GM18951 (cell line): ENCODE data around the gene SPATA31E1.

Source experiments
- POLR2A ChIP-seq: IDR thresholded peaks from 4 replicates; pipeline ENCODE4 v1.6.1; 2011; ENCODE audit warnings: mild to moderate bottlenecking; ENCODE audit not compliant: insufficient read length, insufficient read depth; ENCODE audit errors: extremely low read depth
- in situ Hi-C: fragments of 300-500 bp; cut with MboI; formaldehyde crosslinking; loops from one replicate; pipeline ENCODE4 v1.12.0; 2022; ENCODE audit warnings: low sequenced_read_pairs, mixed read lengths, inconsistent platforms; ENCODE audit not compliant: unreplicated experiment

Gene SPATA31E1

DNA sequence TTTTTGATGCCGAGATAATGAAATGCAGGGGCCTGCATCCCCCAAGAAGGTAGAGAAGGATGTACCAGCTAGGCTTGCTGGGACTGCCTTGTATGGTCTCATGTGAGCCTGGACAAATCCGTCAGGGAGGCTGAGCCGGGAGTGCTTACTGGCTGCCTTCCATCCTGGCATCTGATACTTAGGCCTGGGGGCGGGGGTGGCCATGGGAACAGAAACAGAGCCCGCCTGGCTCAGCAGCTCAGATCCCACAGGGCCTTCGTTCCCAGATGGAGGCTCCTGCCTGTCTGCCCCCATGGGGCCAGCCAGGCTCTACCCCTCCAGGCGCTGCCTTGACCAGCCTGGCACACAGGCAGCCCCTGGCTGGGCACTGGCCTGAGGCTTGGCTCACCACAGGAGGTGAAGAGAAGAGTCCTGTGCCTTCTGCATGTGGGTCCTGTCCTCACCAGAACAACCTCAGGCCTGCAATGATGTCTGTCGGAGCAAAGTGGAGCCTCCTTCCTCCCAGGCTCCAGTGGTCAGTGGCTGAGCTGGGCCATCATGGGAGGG lies 10.5 kb upstream of the SPATA31E1 start:
- TF ChIP-seq POLR2A: no peak
- in situ Hi-C loops: no loop called here

DNA sequence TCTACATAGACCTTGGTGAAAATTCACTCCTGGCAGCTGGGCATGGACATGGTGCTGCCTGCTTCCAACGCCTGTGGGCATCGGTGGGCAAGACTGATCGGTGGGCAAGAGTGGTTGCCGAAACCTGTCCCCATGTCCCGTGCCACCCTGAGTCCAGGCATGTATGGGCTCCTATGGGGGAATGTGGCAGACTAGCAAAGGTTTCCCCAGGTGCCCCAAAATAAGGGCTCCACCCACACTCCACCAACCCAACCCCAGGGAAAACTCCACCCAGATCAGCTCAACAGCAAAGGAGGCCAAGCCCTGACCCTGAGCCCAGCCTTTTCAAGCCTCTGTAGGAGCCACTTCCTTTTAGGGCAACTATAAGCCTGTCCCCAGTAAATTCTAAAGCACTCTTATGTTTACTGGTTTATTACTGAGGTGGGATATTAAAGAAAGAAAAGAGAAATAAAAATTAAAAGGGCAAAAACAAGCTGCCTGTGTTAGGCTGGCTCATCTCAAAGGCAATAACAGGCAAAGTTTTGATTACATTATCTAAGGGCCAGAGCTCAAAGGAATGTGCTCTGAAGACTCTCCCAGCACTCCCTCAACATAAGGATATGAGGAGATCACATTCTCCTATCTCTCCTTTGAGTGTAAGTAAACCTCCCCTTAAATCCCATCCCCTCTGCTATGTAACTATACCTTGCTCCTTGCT lies 8.9 kb upstream of the SPATA31E1 start:
- in situ Hi-C loops: no loop called here
- TF ChIP-seq POLR2A: no peak

DNA sequence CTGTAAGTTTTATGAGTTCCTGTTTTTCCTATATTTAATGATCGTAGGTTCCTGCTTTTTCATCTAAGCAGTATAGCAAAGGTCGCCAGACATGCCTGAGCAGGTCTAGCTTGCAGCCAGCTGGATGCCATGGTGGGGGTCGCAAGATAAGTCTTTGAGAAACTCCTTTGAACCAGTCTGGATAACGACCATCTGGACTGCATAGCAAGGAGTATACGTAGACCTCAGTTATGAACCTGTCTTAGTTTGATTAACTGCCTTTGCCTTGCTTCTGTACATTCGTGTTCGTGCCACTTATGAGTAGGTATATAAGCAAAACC lies 8.4 kb upstream of the SPATA31E1 start:
- TF ChIP-seq POLR2A: no peak
- in situ Hi-C loops: no loop called here

DNA sequence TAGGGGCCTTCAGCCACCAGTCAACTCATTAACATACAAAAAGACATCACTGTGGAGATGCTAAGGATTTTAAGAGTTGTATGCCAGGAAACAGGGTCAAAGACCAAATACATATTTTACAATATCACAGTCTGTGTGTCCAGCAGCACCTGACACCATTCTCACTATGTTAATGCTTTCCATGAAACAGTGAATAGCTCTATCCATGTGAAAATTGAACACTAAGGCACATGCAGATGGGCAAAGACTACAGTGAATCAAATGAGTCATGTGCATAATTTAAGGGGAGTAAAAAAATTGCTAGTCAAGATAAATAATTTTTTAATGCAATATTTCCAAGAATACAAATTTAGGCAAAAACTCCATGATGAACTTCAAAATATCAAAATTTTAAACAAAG lies 7.6 kb upstream of the SPATA31E1 start:
- TF ChIP-seq POLR2A: no peak
- in situ Hi-C loops: no loop called here

DNA sequence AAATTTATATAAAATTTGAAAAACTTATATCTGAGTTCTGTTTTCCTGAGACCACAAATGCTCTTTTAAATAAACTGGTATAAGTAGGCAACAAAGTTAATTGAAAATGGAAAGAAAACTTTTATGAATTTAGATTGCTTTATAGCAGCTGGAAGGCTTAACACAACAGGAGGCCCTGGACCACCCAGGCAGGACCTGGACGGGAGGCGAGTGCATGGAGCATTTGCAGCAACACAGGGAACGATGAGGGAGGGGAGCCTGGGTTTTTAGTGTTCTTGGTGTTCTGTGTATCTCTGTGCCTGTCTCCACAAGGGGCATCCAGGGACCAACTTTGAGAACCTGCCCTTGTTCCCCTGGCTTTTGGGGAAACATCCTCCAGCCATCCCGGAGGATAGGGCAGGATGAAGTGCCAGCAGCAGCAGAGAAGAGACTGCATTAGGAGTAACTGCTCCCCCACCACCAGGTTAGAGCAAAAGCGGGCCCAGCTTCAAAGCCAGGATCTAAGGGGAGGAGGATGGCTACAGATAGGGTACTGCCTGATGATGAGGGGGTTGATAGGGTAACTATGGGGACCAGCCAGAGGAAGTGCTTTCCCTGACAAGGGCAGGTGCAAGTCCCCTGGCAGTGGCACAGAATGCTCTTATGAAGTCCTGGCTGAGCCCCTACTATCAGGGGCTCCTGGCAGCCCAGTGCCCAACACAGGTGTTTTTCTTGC lies 6.7 kb upstream of the SPATA31E1 start:
- in situ Hi-C loops: no loop called here
- TF ChIP-seq POLR2A: no peak

DNA sequence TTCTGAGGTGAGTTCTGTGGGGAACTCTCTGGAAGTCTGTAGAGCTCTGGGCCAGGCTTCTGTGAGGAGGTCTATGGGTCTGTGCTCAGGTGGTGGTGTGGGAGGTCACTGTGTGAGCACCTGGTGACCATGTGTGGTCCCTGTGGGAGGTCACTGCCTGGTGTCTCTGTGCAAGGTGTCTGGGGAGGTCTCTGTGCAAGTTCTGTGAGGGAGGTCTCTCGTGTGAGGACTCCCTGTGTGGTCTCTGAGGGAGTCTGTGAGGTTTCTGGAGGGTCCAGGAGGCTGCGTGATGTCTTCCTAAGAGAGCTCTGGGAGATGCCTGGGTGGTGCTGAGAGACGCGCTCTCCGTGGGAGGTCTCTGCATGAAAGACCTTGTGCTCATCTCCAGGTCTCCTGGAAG lies 6.0 kb upstream of the SPATA31E1 start:
- no peak for TF ChIP-seq POLR2A
- in situ Hi-C loops: no loop called here

DNA sequence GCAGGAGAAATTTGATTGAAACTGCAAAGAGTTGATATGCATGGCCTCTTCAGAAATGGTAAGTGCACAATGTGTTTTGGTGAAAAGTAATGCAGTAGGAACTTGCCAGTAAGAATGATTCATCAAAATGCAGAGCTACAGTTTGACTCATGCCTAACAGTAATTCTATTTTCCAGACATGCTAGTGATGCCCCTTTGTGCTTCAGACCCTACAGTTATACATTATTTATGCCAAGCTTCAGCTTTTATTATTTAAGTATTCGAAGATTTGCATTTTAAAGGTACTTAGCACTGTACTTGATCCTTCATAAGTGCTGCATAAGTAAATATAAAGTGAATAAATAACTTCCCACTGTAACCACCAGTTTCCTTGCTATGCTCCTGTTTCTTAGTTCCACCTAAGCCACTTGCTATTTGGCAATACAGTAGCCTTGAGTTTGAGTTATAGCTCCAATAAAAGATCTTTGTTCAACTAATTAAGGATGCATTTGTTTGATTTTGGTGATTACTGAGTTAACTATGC lies 3.6 kb upstream of the SPATA31E1 start:
- no peak for TF ChIP-seq POLR2A
- in situ Hi-C loops: no loop called here

DNA sequence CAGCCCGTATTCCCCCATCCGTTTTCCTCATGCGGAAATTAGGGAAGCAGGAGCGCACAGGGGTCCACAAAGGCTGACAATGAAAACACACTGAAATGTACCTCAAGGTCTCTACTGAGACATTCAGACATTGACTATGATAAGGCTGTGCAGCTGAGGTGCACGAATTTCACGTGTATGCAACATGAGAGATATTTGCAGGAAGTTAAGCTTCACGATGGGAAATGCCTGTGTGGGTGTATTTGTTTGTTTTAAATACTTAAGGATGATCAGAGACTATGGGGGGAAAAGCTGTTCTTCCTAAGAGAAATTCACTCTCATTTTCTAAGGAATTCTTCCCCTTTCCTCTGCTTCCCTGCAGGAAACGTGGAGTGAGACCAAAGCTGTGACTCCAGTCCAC lies 2.6 kb upstream of the SPATA31E1 start:
- no peak for TF ChIP-seq POLR2A
- in situ Hi-C loops: no loop called here

DNA sequence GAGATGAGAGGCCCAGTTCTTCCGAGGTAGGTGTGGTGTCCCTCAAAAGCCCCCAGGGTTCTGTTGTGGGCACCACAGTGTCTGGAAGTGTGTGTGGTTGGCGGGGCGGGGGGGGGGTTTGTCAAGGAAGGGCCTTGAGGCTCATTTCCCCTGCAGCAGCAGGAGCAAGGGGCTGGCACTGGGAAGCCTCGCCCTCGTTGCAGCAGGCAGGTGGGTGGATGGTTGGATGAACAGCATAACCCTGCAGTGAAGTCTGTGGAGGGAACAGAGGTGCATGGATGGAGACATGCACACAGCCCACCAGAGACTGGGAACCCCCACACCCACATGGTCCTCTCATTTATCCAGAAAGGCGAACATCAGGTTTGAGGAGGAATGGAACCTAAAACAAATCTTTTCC lies 2.0 kb upstream of the SPATA31E1 start:
- in situ Hi-C loops: no loop called here
- TF ChIP-seq POLR2A: no peak

DNA sequence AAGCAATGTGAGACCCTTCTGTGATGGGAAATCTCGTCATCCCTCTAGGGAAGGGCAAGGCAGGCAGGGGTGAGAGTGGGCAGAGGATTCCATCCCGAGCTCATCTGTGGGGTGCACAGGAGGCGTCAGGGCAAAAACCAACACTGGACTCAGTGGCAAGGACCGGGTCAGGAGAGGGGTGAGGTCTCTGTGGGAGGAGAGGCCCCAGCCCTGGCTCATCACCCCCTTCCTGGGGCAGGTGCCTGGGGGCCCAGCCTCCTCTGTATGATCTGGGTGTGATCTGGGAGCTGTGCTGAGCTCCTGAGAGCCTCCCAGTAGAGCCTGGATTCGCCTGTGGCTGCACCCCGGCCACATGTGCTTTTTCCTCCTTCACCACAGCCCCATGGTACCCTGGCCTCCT lies 597 bp downstream of the SPATA31E1 start:
- no peak for TF ChIP-seq POLR2A
- in situ Hi-C loops: no loop called here

DNA sequence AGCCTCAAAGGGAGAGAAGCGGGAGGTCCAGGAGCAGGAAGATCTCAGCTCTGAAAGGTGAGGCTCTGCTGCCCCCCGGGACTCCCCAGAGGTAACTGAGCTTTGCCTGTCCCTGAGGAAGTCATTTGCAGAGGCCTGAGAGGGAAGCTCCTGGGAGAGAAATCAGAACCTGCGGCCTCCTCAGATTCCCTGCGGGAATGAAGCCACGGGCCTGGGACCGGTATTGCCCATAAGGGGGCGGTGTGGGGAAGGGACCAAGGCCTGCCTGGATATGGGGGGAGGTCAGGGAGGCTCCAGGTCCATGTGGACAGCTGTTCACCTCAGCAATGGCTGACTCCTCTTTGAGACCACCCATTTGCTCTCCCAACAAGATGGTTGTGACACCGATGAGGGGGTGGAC lies 1.3 kb downstream of the SPATA31E1 start:
- TF ChIP-seq POLR2A: no peak
- in situ Hi-C loops: no loop called here

DNA sequence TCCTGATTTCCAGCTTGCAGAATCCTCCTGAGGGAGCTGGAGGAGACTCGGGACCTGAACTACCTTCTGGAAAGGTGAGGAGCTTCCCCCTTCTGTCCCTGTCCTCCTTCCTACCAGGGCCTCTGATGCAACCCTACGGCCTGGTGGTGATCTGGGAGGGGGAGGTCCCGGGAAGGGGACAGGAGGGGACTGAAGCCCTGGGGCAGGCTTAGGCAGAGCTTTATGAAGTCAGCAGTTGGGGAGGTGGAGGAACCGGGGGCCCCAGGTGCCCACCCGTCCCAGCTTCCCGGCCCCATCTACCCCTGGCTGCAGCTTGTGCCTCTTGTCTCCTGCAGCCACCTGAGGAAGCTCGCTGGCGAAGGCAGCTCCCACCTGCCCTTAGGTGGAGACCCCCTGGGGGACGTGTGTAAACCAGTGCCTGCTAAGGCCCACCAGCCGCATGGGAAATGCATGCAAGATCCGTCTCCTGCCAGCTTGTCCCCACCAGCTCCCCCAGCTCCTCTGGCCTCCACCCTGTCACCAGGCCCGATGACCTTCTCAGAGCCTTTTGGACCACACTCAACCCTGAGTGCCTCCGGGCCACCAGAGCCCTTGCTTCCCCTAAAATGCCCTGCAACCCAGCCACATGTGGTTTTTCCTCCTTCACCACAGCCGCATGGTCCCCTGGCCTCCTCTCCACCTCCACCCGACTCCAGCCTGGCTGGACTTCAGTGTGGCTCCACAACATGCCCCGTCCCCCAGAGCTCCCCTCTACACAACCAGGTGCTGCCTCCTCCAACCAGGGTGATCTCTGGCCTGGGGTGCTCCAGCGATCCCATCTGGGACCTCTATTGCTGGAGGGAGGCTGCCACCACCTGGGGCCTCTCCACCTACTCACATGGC lies 2.1 kb downstream of the SPATA31E1 start:
- in situ Hi-C loops: no loop called here
- TF ChIP-seq POLR2A: no peak
